ENCODE results near the gene CDH16. TPM values are rescaled to one million over a fixed set of nuclear protein-coding genes. Genes with fewer than 3 reads are reported as not detected.

CDH16 gene
- total and polyA plus RNA-seq, 2 experiments from 2014 or later, result not detected

GRCh38 chr16:66944054-66944441, 25.4 kb upstream of the CDH16 start:
- no peaks in the 10 kb centered on the region for H3K36me3 ChIP-seq (ENCODE audit: insufficient read depth)
- H3K4me2 ChIP-seq, result no peak overlapping the region
- no peaks in the 10 kb centered on the region for H3K79me2 ChIP-seq (replicated peaks; ENCODE audit: insufficient read depth)
- H3K27ac ChIP-seq (ENCODE audit: low read depth), result no peak overlapping the region
- Mint-ChIP-seq H3K4me1 (no peaks in the 10 kb centered on the region; the same call in 2 of the 3 replicates), H3K36me3 (ENCODE audit: low read depth) (peaks cover 19% of the 10 kb centered on the region), H3K27ac (no peak overlapping the region), H3K9me3 (no peaks in the 10 kb centered on the region), H3K4me3 (no peak overlapping the region), H3K27me3 (ENCODE audit: insufficient read depth, low read depth, poor library complexity) (peaks cover 22% of the 10 kb centered on the region)
- H3F3A ChIP-seq (replicated peaks; ENCODE audit: low read depth), result no peaks in the 10 kb centered on the region
- TF ChIP-seq ZNF114 (CRISPR knock-in tag; IDR thresholded peaks at IDR 0.05) (no peak), NANOG (IDR thresholded peaks at IDR 0.05; ENCODE audit: borderline replicate concordance) (no peak), POLR2AphosphoS5 (IDR thresholded peaks at IDR 0.05; ENCODE audit: low read depth) (no peak)
- no peak overlapping the region for H2AFZ ChIP-seq
- DNase-seq (ENCODE audit: low spot score), result no peak
- H3K4me1 ChIP-seq (ENCODE audit: insufficient read depth), result peaks cover 3% of the 10 kb centered on the region; the same call in 1 of the 2 replicates
- no peak overlapping the region for H3K4me3 ChIP-seq
- no peak for ATAC-seq
- no peaks in the 10 kb centered on the region for H3K9me2 ChIP-seq (ENCODE audit: insufficient read depth)
- H4K20me1 ChIP-seq (replicated peaks; ENCODE audit: insufficient read depth), result no peaks in the 10 kb centered on the region
- peaks cover 19% of the 10 kb centered on the region for H3K27me3 ChIP-seq (ENCODE audit: insufficient read depth)

- Histone ChIP-seq H4K20me1 (replicated peaks; ENCODE audit: insufficient read depth) (no peaks in the 10 kb centered on the region), H3K27me3 (ENCODE audit: insufficient read depth) (peaks cover 13% of the 10 kb centered on the region), H3K4me1 (ENCODE audit: insufficient read depth) (peaks cover 3% of the 10 kb centered on the region; the same call in 1 of the 2 replicates), H3K27ac (ENCODE audit: low read depth) (no peak overlapping the region), H3K4me3 (no peak overlapping the region), H3K9me2 (ENCODE audit: insufficient read depth) (no peaks in the 10 kb centered on the region), H3F3A (replicated peaks; ENCODE audit: low read depth) (no peaks in the 10 kb centered on the region), H3K79me2 (replicated peaks; ENCODE audit: insufficient read depth) (no peaks in the 10 kb centered on the region), H3K4me2 (no peak overlapping the region), H3K36me3 (ENCODE audit: insufficient read depth) (no peaks in the 10 kb centered on the region), H2AFZ (no peak overlapping the region)
- ATAC-seq, result no peak
- DNase-seq (ENCODE audit: low spot score), result no peak
- no peak overlapping the region for H3K4me3 Mint-ChIP-seq
- H3K4me1 Mint-ChIP-seq, result no peaks in the 10 kb centered on the region; the same call in 2 of the 3 replicates
- no peak overlapping the region for H3K27ac Mint-ChIP-seq
- H3K36me3 Mint-ChIP-seq (ENCODE audit: low read depth), result peaks cover 19% of the 10 kb centered on the region
- H3K9me3 Mint-ChIP-seq, result no peaks in the 10 kb centered on the region
- peaks cover 17% of the 10 kb centered on the region for H3K27me3 Mint-ChIP-seq (ENCODE audit: insufficient read depth, low read depth, poor library complexity)
- TF ChIP-seq, protein P1, sequence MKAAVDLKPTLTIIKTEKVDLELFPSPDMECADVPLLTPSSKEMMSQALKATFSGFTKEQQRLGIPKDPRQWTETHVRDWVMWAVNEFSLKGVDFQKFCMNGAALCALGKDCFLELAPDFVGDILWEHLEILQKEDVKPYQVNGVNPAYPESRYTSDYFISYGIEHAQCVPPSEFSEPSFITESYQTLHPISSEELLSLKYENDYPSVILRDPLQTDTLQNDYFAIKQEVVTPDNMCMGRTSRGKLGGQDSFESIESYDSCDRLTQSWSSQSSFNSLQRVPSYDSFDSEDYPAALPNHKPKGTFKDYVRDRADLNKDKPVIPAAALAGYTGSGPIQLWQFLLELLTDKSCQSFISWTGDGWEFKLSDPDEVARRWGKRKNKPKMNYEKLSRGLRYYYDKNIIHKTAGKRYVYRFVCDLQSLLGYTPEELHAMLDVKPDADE (IDR thresholded peaks at IDR 0.05), result no peak
- TF ChIP-seq EZH2phosphoT487 (IDR thresholded peaks at IDR 0.05; ENCODE audit: unreplicated experiment) (no peak), JUNB (IDR thresholded peaks at IDR 0.05; ENCODE audit: unreplicated experiment) (no peak), ZNF331 (CRISPR knock-in tag; IDR thresholded peaks at IDR 0.05; ENCODE audit: low read depth) (no peak), STAT1 (IDR thresholded peaks at IDR 0.05; ENCODE audit: unreplicated experiment) (no peak), NANOG (IDR thresholded peaks at IDR 0.05; ENCODE audit: borderline replicate concordance) (no peak)
- TF ChIP-seq, protein P2, sequence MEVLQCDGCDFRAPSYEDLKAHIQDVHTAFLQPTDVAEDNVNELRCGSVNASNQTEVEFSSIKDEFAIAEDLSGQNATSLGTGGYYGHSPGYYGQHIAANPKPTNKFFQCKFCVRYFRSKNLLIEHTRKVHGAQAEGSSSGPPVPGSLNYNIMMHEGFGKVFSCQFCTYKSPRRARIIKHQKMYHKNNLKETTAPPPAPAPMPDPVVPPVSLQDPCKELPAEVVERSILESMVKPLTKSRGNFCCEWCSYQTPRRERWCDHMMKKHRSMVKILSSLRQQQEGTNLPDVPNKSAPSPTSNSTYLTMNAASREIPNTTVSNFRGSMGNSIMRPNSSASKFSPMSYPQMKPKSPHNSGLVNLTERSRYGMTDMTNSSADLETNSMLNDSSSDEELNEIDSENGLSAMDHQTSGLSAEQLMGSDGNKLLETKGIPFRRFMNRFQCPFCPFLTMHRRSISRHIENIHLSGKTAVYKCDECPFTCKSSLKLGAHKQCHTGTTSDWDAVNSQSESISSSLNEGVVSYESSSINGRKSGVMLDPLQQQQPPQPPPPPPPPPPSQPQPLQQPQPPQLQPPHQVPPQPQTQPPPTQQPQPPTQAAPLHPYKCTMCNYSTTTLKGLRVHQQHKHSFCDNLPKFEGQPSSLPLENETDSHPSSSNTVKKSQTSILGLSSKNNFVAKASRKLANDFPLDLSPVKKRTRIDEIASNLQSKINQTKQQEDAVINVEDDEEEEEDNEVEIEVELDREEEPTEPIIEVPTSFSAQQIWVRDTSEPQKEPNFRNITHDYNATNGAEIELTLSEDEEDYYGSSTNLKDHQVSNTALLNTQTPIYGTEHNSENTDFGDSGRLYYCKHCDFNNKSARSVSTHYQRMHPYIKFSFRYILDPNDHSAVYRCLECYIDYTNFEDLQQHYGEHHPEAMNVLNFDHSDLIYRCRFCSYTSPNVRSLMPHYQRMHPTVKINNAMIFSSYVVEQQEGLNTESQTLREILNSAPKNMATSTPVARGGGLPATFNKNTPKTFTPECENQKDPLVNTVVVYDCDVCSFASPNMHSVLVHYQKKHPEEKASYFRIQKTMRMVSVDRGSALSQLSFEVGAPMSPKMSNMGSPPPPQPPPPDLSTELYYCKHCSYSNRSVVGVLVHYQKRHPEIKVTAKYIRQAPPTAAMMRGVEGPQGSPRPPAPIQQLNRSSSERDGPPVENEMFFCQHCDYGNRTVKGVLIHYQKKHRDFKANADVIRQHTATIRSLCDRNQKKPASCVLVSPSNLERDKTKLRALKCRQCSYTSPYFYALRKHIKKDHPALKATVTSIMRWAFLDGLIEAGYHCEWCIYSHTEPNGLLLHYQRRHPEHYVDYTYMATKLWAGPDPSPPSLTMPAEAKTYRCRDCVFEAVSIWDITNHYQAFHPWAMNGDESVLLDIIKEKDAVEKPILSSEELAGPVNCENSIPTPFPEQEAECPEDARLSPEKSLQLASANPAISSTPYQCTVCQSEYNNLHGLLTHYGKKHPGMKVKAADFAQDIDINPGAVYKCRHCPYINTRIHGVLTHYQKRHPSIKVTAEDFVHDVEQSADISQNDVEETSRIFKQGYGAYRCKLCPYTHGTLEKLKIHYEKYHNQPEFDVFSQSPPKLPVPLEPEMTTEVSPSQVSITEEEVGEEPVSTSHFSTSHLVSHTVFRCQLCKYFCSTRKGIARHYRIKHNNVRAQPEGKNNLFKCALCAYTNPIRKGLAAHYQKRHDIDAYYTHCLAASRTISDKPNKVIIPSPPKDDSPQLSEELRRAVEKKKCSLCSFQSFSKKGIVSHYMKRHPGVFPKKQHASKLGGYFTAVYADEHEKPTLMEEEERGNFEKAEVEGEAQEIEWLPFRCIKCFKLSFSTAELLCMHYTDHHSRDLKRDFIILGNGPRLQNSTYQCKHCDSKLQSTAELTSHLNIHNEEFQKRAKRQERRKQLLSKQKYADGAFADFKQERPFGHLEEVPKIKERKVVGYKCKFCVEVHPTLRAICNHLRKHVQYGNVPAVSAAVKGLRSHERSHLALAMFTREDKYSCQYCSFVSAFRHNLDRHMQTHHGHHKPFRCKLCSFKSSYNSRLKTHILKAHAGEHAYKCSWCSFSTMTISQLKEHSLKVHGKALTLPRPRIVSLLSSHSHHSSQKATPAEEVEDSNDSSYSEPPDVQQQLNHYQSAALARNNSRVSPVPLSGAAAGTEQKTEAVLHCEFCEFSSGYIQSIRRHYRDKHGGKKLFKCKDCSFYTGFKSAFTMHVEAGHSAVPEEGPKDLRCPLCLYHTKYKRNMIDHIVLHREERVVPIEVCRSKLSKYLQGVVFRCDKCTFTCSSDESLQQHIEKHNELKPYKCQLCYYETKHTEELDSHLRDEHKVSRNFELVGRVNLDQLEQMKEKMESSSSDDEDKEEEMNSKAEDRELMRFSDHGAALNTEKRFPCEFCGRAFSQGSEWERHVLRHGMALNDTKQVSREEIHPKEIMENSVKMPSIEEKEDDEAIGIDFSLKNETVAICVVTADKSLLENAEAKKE (CRISPR knock-in tag; IDR thresholded peaks at IDR 0.05), result no peak
- TF ChIP-seq, protein P3, sequence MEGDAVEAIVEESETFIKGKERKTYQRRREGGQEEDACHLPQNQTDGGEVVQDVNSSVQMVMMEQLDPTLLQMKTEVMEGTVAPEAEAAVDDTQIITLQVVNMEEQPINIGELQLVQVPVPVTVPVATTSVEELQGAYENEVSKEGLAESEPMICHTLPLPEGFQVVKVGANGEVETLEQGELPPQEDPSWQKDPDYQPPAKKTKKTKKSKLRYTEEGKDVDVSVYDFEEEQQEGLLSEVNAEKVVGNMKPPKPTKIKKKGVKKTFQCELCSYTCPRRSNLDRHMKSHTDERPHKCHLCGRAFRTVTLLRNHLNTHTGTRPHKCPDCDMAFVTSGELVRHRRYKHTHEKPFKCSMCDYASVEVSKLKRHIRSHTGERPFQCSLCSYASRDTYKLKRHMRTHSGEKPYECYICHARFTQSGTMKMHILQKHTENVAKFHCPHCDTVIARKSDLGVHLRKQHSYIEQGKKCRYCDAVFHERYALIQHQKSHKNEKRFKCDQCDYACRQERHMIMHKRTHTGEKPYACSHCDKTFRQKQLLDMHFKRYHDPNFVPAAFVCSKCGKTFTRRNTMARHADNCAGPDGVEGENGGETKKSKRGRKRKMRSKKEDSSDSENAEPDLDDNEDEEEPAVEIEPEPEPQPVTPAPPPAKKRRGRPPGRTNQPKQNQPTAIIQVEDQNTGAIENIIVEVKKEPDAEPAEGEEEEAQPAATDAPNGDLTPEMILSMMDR (conservative IDR thresholded peaks at IDR 0.05; ENCODE audit: low read depth in 2 of 2), result no peak
Measured at GRCh38 chr16:66943426-66944053, 24.9 kb upstream of the CDH16 start.

Measured in GM23338 (cell line).